GM23338 (cell line): ENCODE results near the gene DCP1B. TPM values are rescaled to one million over a fixed set of nuclear protein-coding genes. Genes with fewer than 3 reads are reported as not detected.

Source experiments
- ATAC-seq: fragments of 200-7000 bp; cut with Tn5 transposase; 3 replicates; pipeline ENCODE4 v1.9.1; 2020
- DNase-seq: peaks from one replicate; pipeline ENCODE4 v3.0.0-alpha.2; 2015; ENCODE audit warnings: low spot score
- H2AFZ ChIP-seq: fragments of 200-600 bp; sonication (generic); 2 replicates; pipeline ENCODE4 v1.8.0; 2016; ENCODE audit warnings: antibody characterized with exemption, mild to moderate bottlenecking, moderate library complexity
- H3F3A ChIP-seq: fragments of 200-600 bp; sonication (generic); replicated peaks from 2 replicates; pipeline ENCODE4 v1.8.0; 2017; ENCODE audit warnings: antibody characterized with exemption, mixed run types, low read depth
- H3K27ac ChIP-seq: fragments of 200-600 bp; sonication (generic); 2 replicates; pipeline ENCODE4 v1.6.1; 2016; ENCODE audit warnings: low read depth
- H3K27me3 ChIP-seq: fragments of 200-600 bp; sonication (generic); 2 replicates; pipeline ENCODE4 v1.8.0; 2016; ENCODE audit warnings: mild to moderate bottlenecking, mixed run types, moderate library complexity; ENCODE audit not compliant: insufficient read depth
- H3K36me3 ChIP-seq: fragments of 200-600 bp; sonication (generic); 2 replicates; pipeline ENCODE4 v1.8.0; 2016; ENCODE audit warnings: mild to moderate bottlenecking; ENCODE audit not compliant: insufficient read depth
- H3K4me1 ChIP-seq: fragments of 200-600 bp; sonication (generic); 2 replicates; pipeline ENCODE4 v1.8.0; 2016; ENCODE audit warnings: mild to moderate bottlenecking, moderate library complexity; ENCODE audit not compliant: insufficient read depth
- H3K4me2 ChIP-seq: fragments of 200-600 bp; sonication (generic); 2 replicates; pipeline ENCODE4 v1.7.1; 2017; ENCODE audit warnings: mixed run types
- H3K4me3 ChIP-seq: fragments of 200-600 bp; sonication (generic); 2 replicates; pipeline ENCODE4 v1.6.1; 2016; ENCODE audit warnings: mixed run types
- H3K79me2 ChIP-seq: fragments of 200-600 bp; sonication (generic); replicated peaks from 2 replicates; pipeline ENCODE4 v1.8.0; 2017; ENCODE audit warnings: mild to moderate bottlenecking; ENCODE audit not compliant: insufficient read depth
- H3K9me2 ChIP-seq: fragments of 200-600 bp; sonication (generic); 2 replicates; pipeline ENCODE4 v1.8.0; 2017; ENCODE audit not compliant: insufficient read depth
- H4K20me1 ChIP-seq: fragments of 200-600 bp; sonication (generic); replicated peaks from 2 replicates; pipeline ENCODE4 v1.8.0; 2017; ENCODE audit warnings: mild to moderate bottlenecking; ENCODE audit not compliant: insufficient read depth
- H3K27ac Mint-ChIP-seq: 2 replicates; pipeline ENCODE4 v1.8.0; 2020; ENCODE audit warnings: inconsistent platforms, mild to moderate bottlenecking, moderate library complexity, mixed read lengths
- H3K27me3 Mint-ChIP-seq: 3 replicates; pipeline ENCODE4 v1.8.0; 2022; ENCODE audit warnings: low read depth, mild to moderate bottlenecking, moderate library complexity, mixed read lengths, inconsistent platforms; ENCODE audit not compliant: insufficient read depth, poor library complexity
- H3K36me3 Mint-ChIP-seq: 3 replicates; pipeline ENCODE4 v1.8.0; 2021; ENCODE audit warnings: low read depth, mild to moderate bottlenecking, inconsistent platforms, moderate library complexity, mixed read lengths
- H3K4me1 Mint-ChIP-seq: 3 replicates; pipeline ENCODE4 v1.8.0; 2020; ENCODE audit warnings: mild to moderate bottlenecking, inconsistent platforms, mixed read lengths
- H3K4me3 Mint-ChIP-seq: 3 replicates; pipeline ENCODE4 v1.8.0; 2021; ENCODE audit warnings: moderate library complexity, mild to moderate bottlenecking, inconsistent platforms, mixed read lengths
- H3K9me3 Mint-ChIP-seq: 3 replicates; pipeline ENCODE4 v1.8.0; 2020; ENCODE audit warnings: moderate library complexity, mild to moderate bottlenecking, inconsistent platforms, mixed read lengths
- CREB1 ChIP-seq: fragments of 250-450 bp; sonication (Bioruptor Pico); IDR thresholded peaks from 2 replicates; pipeline ENCODE4 v1.5.0; 2020; ENCODE audit warnings: low read depth, mild to moderate bottlenecking, moderate library complexity
- EZH2 ChIP-seq: fragments of 200-600 bp; sonication (generic); IDR thresholded peaks from one replicate; pipeline ENCODE4 v1.8.0; 2017; ENCODE audit warnings: antibody characterized with exemption, mild to moderate bottlenecking, low read depth; ENCODE audit not compliant: unreplicated experiment
- EZH2phosphoT487 ChIP-seq: fragments of 200-600 bp; sonication (generic); IDR thresholded peaks from one replicate; pipeline ENCODE4 v1.8.1; 2018; ENCODE audit warnings: antibody characterized with exemption; ENCODE audit not compliant: unreplicated experiment
- JUNB ChIP-seq: IDR thresholded peaks from one replicate; pipeline ENCODE4 v1.6.1; 2016; ENCODE audit warnings: antibody characterized with exemption; ENCODE audit not compliant: unreplicated experiment
- NANOG ChIP-seq: IDR thresholded peaks from 2 replicates; pipeline ENCODE4 v1.6.1; 2016; ENCODE audit warnings: antibody characterized with exemption, borderline replicate concordance
- POLR2AphosphoS5 ChIP-seq: IDR thresholded peaks from 2 replicates; pipeline ENCODE4 v1.6.1; 2016; ENCODE audit warnings: antibody characterized with exemption, low read depth
- STAT1 ChIP-seq: IDR thresholded peaks from one replicate; pipeline ENCODE4 v1.6.1; 2016; ENCODE audit warnings: antibody characterized with exemption; ENCODE audit not compliant: unreplicated experiment
- ZNF114 ChIP-seq: fragments of 250-450 bp; sonication (Bioruptor Pico); IDR thresholded peaks from 2 replicates; pipeline ENCODE4 v1.5.0; 2020; ENCODE audit warnings: mild to moderate bottlenecking, moderate library complexity
- ZNF331 ChIP-seq: fragments of 250-450 bp; sonication (Bioruptor Pico); IDR thresholded peaks from 2 replicates; pipeline ENCODE4 v1.5.0; 2020; ENCODE audit warnings: low read depth, mild to moderate bottlenecking, moderate library complexity
- polyA plus RNA-seq: library from polyadenylated mRNA; unstranded; fragments of >200 nt; fragmentation: Nextera tagmentation; extraction: Ambion mirVana; gene quantifications from 2 replicates; pipeline ENCODE4 v1.2.1, GENCODE V29; 2016
- total RNA-seq: library from RNA; depleted of rRNA; stranded (reverse); fragments of >200 nt; shearing (Covaris generic); gene quantifications from 2 replicates; pipeline ENCODE4 v1.2.3, GENCODE V29; 2014
- TF ChIP-seq, protein P1 (sequence below): fragments of 250-450 bp; sonication (Bioruptor Pico); IDR thresholded peaks from 2 replicates; pipeline ENCODE4 v1.5.0; 2020; ENCODE audit warnings: mild to moderate bottlenecking, moderate library complexity
- TF ChIP-seq, protein P2 (sequence below), 2 experiments: fragments of 200-600 bp in 1 of 2; sonication (generic) in 1 of 2; conservative IDR thresholded peaks; 2 replicates each; pipeline versions ENCODE4 v1.5.1 to v1.6.1; 2016 to 2017; ENCODE audit warnings: antibody characterized with exemption in 2 of 2, low read depth in 2 of 2, mild to moderate bottlenecking in 2 of 2, moderate library complexity in 1 of 2
- TF ChIP-seq, protein P3 (sequence below): IDR thresholded peaks from one replicate; pipeline ENCODE4 v1.6.1; 2018; ENCODE audit warnings: antibody characterized with exemption; ENCODE audit not compliant: unreplicated experiment
- TF ChIP-seq, protein P4 (sequence below): IDR thresholded peaks from 2 replicates; pipeline ENCODE4 v1.6.1; 2016; ENCODE audit warnings: antibody characterized with exemption

The DCP1B gene
- total and polyA plus RNA-seq, 2 experiments from 2014 or later: 24.4 to 29.8 TPM

DNA sequence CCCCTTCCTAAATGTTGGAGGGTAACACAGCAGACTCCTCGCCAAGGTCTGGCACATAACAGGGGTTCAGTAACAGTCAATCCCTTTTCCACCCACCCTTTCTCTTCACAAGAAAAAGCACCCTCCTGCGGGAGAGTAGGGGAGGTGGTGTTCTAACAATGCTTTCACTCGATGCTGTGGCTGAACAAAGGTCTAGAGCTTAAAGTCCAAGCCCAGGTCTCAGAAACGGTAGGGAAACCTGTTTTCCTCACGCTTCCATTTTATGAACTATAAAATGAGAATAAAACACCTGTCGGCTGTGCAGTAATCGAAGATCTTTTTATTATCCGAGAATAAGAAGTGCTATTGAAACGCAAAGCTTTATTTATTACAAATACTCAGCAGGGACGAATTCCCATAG lies 64.9 kb downstream of the DCP1B start:
- ATAC-seq (no peak), DNase-seq (no peak)

More for the DNA sequence above, 64.9 kb downstream of the DCP1B start:
- Histone ChIP-seq H2AFZ (no peak overlapping the region), H3K4me2 (no peak overlapping the region), H3K79me2 (no peaks in the 10 kb centered on the region), H3K4me3 (no peak overlapping the region), H3K9me2 (no peaks in the 10 kb centered on the region), H4K20me1 (no peaks in the 10 kb centered on the region), H3K27me3 (no peaks in the 10 kb centered on the region), H3K27ac (no peak overlapping the region), H3K36me3 (peaks cover 10% of the 10 kb centered on the region), H3F3A (no peaks in the 10 kb centered on the region), H3K4me1 (peaks cover 4% of the 10 kb centered on the region; the same call in 1 of the 2 replicates)
- TF ChIP-seq, protein P1, sequence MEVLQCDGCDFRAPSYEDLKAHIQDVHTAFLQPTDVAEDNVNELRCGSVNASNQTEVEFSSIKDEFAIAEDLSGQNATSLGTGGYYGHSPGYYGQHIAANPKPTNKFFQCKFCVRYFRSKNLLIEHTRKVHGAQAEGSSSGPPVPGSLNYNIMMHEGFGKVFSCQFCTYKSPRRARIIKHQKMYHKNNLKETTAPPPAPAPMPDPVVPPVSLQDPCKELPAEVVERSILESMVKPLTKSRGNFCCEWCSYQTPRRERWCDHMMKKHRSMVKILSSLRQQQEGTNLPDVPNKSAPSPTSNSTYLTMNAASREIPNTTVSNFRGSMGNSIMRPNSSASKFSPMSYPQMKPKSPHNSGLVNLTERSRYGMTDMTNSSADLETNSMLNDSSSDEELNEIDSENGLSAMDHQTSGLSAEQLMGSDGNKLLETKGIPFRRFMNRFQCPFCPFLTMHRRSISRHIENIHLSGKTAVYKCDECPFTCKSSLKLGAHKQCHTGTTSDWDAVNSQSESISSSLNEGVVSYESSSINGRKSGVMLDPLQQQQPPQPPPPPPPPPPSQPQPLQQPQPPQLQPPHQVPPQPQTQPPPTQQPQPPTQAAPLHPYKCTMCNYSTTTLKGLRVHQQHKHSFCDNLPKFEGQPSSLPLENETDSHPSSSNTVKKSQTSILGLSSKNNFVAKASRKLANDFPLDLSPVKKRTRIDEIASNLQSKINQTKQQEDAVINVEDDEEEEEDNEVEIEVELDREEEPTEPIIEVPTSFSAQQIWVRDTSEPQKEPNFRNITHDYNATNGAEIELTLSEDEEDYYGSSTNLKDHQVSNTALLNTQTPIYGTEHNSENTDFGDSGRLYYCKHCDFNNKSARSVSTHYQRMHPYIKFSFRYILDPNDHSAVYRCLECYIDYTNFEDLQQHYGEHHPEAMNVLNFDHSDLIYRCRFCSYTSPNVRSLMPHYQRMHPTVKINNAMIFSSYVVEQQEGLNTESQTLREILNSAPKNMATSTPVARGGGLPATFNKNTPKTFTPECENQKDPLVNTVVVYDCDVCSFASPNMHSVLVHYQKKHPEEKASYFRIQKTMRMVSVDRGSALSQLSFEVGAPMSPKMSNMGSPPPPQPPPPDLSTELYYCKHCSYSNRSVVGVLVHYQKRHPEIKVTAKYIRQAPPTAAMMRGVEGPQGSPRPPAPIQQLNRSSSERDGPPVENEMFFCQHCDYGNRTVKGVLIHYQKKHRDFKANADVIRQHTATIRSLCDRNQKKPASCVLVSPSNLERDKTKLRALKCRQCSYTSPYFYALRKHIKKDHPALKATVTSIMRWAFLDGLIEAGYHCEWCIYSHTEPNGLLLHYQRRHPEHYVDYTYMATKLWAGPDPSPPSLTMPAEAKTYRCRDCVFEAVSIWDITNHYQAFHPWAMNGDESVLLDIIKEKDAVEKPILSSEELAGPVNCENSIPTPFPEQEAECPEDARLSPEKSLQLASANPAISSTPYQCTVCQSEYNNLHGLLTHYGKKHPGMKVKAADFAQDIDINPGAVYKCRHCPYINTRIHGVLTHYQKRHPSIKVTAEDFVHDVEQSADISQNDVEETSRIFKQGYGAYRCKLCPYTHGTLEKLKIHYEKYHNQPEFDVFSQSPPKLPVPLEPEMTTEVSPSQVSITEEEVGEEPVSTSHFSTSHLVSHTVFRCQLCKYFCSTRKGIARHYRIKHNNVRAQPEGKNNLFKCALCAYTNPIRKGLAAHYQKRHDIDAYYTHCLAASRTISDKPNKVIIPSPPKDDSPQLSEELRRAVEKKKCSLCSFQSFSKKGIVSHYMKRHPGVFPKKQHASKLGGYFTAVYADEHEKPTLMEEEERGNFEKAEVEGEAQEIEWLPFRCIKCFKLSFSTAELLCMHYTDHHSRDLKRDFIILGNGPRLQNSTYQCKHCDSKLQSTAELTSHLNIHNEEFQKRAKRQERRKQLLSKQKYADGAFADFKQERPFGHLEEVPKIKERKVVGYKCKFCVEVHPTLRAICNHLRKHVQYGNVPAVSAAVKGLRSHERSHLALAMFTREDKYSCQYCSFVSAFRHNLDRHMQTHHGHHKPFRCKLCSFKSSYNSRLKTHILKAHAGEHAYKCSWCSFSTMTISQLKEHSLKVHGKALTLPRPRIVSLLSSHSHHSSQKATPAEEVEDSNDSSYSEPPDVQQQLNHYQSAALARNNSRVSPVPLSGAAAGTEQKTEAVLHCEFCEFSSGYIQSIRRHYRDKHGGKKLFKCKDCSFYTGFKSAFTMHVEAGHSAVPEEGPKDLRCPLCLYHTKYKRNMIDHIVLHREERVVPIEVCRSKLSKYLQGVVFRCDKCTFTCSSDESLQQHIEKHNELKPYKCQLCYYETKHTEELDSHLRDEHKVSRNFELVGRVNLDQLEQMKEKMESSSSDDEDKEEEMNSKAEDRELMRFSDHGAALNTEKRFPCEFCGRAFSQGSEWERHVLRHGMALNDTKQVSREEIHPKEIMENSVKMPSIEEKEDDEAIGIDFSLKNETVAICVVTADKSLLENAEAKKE: no peak
- TF ChIP-seq ZNF331 (CRISPR knock-in tag) (no peak), POLR2AphosphoS5 (no peak), EZH2 (no peak), JUNB (no peak), EZH2phosphoT487 (no peak), CREB1 (CRISPR knock-in tag) (no peak), NANOG (no peak), ZNF114 (CRISPR knock-in tag) (no peak), STAT1 (no peak)
- TF ChIP-seq, protein P2, sequence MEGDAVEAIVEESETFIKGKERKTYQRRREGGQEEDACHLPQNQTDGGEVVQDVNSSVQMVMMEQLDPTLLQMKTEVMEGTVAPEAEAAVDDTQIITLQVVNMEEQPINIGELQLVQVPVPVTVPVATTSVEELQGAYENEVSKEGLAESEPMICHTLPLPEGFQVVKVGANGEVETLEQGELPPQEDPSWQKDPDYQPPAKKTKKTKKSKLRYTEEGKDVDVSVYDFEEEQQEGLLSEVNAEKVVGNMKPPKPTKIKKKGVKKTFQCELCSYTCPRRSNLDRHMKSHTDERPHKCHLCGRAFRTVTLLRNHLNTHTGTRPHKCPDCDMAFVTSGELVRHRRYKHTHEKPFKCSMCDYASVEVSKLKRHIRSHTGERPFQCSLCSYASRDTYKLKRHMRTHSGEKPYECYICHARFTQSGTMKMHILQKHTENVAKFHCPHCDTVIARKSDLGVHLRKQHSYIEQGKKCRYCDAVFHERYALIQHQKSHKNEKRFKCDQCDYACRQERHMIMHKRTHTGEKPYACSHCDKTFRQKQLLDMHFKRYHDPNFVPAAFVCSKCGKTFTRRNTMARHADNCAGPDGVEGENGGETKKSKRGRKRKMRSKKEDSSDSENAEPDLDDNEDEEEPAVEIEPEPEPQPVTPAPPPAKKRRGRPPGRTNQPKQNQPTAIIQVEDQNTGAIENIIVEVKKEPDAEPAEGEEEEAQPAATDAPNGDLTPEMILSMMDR (conservative IDR thresholded peaks at IDR 0.05; ENCODE audit: low read depth in 2 of 2): no peak
- TF ChIP-seq, protein P3, sequence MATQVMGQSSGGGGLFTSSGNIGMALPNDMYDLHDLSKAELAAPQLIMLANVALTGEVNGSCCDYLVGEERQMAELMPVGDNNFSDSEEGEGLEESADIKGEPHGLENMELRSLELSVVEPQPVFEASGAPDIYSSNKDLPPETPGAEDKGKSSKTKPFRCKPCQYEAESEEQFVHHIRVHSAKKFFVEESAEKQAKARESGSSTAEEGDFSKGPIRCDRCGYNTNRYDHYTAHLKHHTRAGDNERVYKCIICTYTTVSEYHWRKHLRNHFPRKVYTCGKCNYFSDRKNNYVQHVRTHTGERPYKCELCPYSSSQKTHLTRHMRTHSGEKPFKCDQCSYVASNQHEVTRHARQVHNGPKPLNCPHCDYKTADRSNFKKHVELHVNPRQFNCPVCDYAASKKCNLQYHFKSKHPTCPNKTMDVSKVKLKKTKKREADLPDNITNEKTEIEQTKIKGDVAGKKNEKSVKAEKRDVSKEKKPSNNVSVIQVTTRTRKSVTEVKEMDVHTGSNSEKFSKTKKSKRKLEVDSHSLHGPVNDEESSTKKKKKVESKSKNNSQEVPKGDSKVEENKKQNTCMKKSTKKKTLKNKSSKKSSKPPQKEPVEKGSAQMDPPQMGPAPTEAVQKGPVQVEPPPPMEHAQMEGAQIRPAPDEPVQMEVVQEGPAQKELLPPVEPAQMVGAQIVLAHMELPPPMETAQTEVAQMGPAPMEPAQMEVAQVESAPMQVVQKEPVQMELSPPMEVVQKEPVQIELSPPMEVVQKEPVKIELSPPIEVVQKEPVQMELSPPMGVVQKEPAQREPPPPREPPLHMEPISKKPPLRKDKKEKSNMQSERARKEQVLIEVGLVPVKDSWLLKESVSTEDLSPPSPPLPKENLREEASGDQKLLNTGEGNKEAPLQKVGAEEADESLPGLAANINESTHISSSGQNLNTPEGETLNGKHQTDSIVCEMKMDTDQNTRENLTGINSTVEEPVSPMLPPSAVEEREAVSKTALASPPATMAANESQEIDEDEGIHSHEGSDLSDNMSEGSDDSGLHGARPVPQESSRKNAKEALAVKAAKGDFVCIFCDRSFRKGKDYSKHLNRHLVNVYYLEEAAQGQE: no peak
- TF ChIP-seq, protein P4, sequence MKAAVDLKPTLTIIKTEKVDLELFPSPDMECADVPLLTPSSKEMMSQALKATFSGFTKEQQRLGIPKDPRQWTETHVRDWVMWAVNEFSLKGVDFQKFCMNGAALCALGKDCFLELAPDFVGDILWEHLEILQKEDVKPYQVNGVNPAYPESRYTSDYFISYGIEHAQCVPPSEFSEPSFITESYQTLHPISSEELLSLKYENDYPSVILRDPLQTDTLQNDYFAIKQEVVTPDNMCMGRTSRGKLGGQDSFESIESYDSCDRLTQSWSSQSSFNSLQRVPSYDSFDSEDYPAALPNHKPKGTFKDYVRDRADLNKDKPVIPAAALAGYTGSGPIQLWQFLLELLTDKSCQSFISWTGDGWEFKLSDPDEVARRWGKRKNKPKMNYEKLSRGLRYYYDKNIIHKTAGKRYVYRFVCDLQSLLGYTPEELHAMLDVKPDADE: no peak
- no peaks in the 10 kb centered on the region; the same call in 2 of the 3 replicates for H3K9me3 Mint-ChIP-seq
- H3K4me1 Mint-ChIP-seq: peaks cover 4% of the 10 kb centered on the region
- peaks cover 2% of the 10 kb centered on the region for H3K27me3 Mint-ChIP-seq
- H3K27ac Mint-ChIP-seq: no peak overlapping the region
- no peak overlapping the region for H3K4me3 Mint-ChIP-seq
- H3K36me3 Mint-ChIP-seq: peaks cover 12% of the 10 kb centered on the region; the same call in 2 of the 3 replicates
